Right lobe of liver (tissue), 6 donors: ENCODE data around the gene MEI1. TPM values are rescaled to one million over a fixed set of nuclear protein-coding genes. Genes with fewer than 3 reads are reported as not detected.
"Not testable (repeated sequence)": the region's sequence is repeated elsewhere in the genome, so short reads cannot be mapped to it uniquely, and the experiment has no call there.

Experiments used
- ATAC-seq, 4 donors: fragments of 200-7000 bp; cut with Tn5 transposase; one replicate each; pipeline ENCODE4 v1.9.1; 2020; ENCODE audit warnings: mild to moderate bottlenecking in 4 of 4, moderate library complexity in 4 of 4
- DNase-seq, 3 donors: peaks; one replicate each; pipeline ENCODE4 v3.0.0-alpha.2; 2020
- H3K27ac ChIP-seq, 3 donors: fragments of 200-600 bp; one replicate each; pipeline ENCODE4 v1.8.0; 2022
- H3K27me3 ChIP-seq, 2 donors: fragments of 200-600 bp; one replicate each; pipeline ENCODE4 v1.8.0; 2022
- H3K36me3 ChIP-seq, 4 donors: fragments of 200-600 bp; sonication (generic) in 1 of 4; one replicate each; pipeline versions ENCODE4 v1.5.1 to v1.8.0; 2017 to 2022; ENCODE audit warnings: control low read depth in 1 of 4
- H3K4me1 ChIP-seq, 4 donors: fragments of 200-600 bp; sonication (generic) in 1 of 4; one replicate each; pipeline versions ENCODE4 v1.5.1 to v1.8.0; 2017 to 2022; ENCODE audit warnings: control low read depth in 1 of 4
- H3K4me3 ChIP-seq, 3 donors: fragments of 200-600 bp; one replicate each; pipeline ENCODE4 v1.8.0; 2022
- H3K9me3 ChIP-seq, 4 donors: fragments of 200-600 bp; sonication (generic) in 1 of 4; one replicate each; pipeline versions ENCODE4 v1.5.1 to v1.8.0; 2017 to 2022; ENCODE audit warnings: control low read depth in 1 of 4
- CTCF ChIP-seq, 4 donors: fragments of 200-600 bp in 3 of 4; fragments of 450-650 bp in 1 of 4; IDR thresholded peaks; one replicate each; pipeline versions ENCODE4 v1.5.1 to v1.8.0; 2016 to 2022; ENCODE audit warnings: antibody characterized with exemption in 4 of 4, mild to moderate bottlenecking in 2 of 4
- POLR2A ChIP-seq: fragments of 450-650 bp; IDR thresholded peaks from one replicate; pipeline ENCODE4 v1.6.1; 2017; ENCODE audit warnings: antibody characterized with exemption, mild to moderate bottlenecking
- WGBS: methylation state at CpG from one replicate; pipeline ENCODE4 v1.1.6; 2018; ENCODE audit warnings: low coverage, low lambda C conversion rate; ENCODE audit not compliant: insufficient coverage; ENCODE audit errors: missing lambda C conversion rate; 5-methylcytosine and 5-hydroxymethylcytosine counted together
- intact Hi-C, 2 donors: fragments of 100-400 bp; cut with DNase I; formaldehyde crosslinking; loops; one replicate each; pipeline versions ENCODE4 v1.11.2 to v1.14.1; 2022
- total RNA-seq, 6 experiments: library from RNA; depleted of rRNA in 2 of 6; stranded (reverse); fragments of >200 nt in 2 of 6; fragmentation: NEBNext Ultra II Directional in 3 of 6; extraction: Animal tissue kit (Norgen Biotek cat#: 25700) in 3 of 6; gene quantifications; one replicate each; pipeline versions ENCODE4 v1.1.0 to v1.2.4, GENCODE V29; 2016 to 2023
- donor health status: DM: no; HTN: yes; CAD: no.
- donor health status: DM: no; HTN: no; CAD: no.
- donor health status: DM: no; HTN: no; CAD: no.
- donor health status: DM: no; HTN: yes; CAD: no.
- donor health status: DM: no; HTN: yes; CAD: no.

Gene MEI1
- total RNA-seq, 6 experiments from 2014 or later = 0.37 to 1.0 (median 0.60) TPM

- no peaks in the 10 kb centered on the region for H3K4me1 ChIP-seq
- ATAC-seq (no peak), DNase-seq (peak in 1 of 3 donors; percentile 20)
- TF ChIP-seq POLR2A = no peak
- no peak for TF ChIP-seq CTCF (IDR thresholded peaks at IDR 0.05)
- H3K27ac ChIP-seq = no peak overlapping the region
- no peaks in the 10 kb centered on the region for H3K9me3 ChIP-seq
- intact Hi-C loops = no loop called here
- peaks cover 17 to 95% (median 56%) of the 10 kb centered on the region in 4 donors for H3K36me3 ChIP-seq
- H3K27me3 ChIP-seq = no peaks in the 10 kb centered on the region
- no peak overlapping the region for H3K4me3 ChIP-seq
- 86% methylated on average over 1 of the region's 1 CpG for WGBS
These were observed 39.4 kb upstream of the MEI1 start for GRCh38 chr22:41659941-41660340.

GRCh38 chr22:41660416-41660815, 38.9 kb upstream of the MEI1 start:
- H3K4me1 ChIP-seq = no peaks in the 10 kb centered on the region
- no peak overlapping the region for H3K27ac ChIP-seq
- 85% methylated on average over 3 of the region's 3 CpGs for WGBS
- no peak overlapping the region for H3K4me3 ChIP-seq
- H3K36me3 ChIP-seq = peaks cover 17 to 92% (median 55%) of the 10 kb centered on the region in 4 donors
- H3K27me3 ChIP-seq = no peaks in the 10 kb centered on the region
- peak in 1 of 3 donors; percentile 17 for DNase-seq
- no peaks in the 10 kb centered on the region for H3K9me3 ChIP-seq
- TF ChIP-seq POLR2A (no peak), CTCF (IDR thresholded peaks at IDR 0.05) (no peak)
- ATAC-seq = peak in 2 of 4 donors; percentile 17 to 52
- intact Hi-C loops = no loop called here

GRCh38 chr22:41661088-41661487, 38.2 kb upstream of the MEI1 start:
- Histone ChIP-seq H3K27me3 (no peaks in the 10 kb centered on the region), H3K36me3 (peaks cover 17 to 85% (median 52%) of the 10 kb centered on the region in 4 donors)

GRCh38 chr22:41661713-41662112, 37.6 kb upstream of the MEI1 start:
- TF ChIP-seq CTCF (IDR thresholded peaks at IDR 0.05) = no peak
- no peak for TF ChIP-seq POLR2A
- intact Hi-C loops = no loop called here
- peaks cover 17 to 79% (median 49%) of the 10 kb centered on the region in 4 donors for H3K36me3 ChIP-seq
- DNase-seq (no peak), ATAC-seq (no peak)
- no peak overlapping the region for H3K4me3 ChIP-seq
- 100% methylated on average over 2 of the region's 2 CpGs for WGBS
- H3K27ac ChIP-seq = no peak overlapping the region
- peaks cover 0 to 3% (median 0%) of the 10 kb centered on the region in 4 donors for H3K4me1 ChIP-seq
- no peaks in the 10 kb centered on the region for H3K27me3 ChIP-seq
- H3K9me3 ChIP-seq = no peaks in the 10 kb centered on the region

More at GRCh38 chr22:41661088-41661487, 38.2 kb upstream of the MEI1 start:
- no peak overlapping the region for H3K4me3 ChIP-seq
- no peak for DNase-seq
- H3K27ac ChIP-seq = no peak overlapping the region
- no peaks in the 10 kb centered on the region for H3K9me3 ChIP-seq
- intact Hi-C loops = no loop called here
- WGBS = 79% methylated on average over 2 of the region's 3 CpGs
- TF ChIP-seq POLR2A (no peak), CTCF (IDR thresholded peaks at IDR 0.05) (no peak)
- ATAC-seq = no peak
- H3K4me1 ChIP-seq = no peaks in the 10 kb centered on the region

GRCh38 chr22:41663594-41663993, 35.7 kb upstream of the MEI1 start:
- H3K9me3 ChIP-seq, H3K27me3 ChIP-seq, H3K4me3 ChIP-seq, H3K27ac ChIP-seq, H3K4me1 ChIP-seq, intact Hi-C loops, ATAC-seq: not testable (repeated sequence)
- H3K36me3 ChIP-seq = peaks cover 13 to 60% (median 37%) of the 10 kb centered on the region in 4 donors
- DNase-seq = peak in 1 of 3 donors; percentile 41
- no CpG with 5 or more reads among the region's 9 CpGs for WGBS
